ENCODE data around the gene SCN2B.

DNA sequence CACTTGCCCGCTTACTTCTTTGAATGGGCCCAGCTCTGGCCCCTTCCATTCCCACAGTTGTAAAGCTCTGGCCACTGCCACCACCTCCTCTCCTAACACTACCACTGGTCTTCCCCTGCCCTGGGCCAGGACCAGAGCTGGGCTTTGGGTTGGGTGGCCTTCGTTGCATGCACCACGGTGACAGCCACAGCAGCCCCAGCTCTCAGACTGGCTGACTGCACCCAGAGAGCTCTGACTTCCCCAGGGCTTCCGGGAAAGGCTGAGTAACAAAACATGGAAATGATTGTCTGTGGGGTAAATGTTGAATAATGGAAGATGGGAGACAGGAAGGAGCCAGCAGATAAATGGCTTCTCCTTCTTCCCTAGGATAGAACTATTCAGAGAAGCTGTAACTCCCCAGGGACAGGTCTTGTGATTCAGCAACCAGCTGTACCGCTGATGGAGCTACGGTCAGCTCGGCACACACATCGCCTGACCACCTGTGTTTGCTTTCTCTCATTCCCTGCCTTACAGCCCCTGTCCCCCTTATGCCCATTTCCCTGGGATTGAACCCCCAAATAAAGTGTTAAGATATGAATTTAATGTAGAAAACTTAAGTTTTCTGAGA is 51.4 kb downstream of the SCN2B start:
- TF ChIP-seq, protein P1, sequence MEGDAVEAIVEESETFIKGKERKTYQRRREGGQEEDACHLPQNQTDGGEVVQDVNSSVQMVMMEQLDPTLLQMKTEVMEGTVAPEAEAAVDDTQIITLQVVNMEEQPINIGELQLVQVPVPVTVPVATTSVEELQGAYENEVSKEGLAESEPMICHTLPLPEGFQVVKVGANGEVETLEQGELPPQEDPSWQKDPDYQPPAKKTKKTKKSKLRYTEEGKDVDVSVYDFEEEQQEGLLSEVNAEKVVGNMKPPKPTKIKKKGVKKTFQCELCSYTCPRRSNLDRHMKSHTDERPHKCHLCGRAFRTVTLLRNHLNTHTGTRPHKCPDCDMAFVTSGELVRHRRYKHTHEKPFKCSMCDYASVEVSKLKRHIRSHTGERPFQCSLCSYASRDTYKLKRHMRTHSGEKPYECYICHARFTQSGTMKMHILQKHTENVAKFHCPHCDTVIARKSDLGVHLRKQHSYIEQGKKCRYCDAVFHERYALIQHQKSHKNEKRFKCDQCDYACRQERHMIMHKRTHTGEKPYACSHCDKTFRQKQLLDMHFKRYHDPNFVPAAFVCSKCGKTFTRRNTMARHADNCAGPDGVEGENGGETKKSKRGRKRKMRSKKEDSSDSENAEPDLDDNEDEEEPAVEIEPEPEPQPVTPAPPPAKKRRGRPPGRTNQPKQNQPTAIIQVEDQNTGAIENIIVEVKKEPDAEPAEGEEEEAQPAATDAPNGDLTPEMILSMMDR (IDR thresholded peaks at IDR 0.05), result no peak
- TF ChIP-seq POLR2A (IDR thresholded peaks at IDR 0.05), result no peak
